Left forelimb (tissue), 1 donor: ENCODE results near the gene NCS1.

Experiments used
- DNase-seq: peaks from one replicate; pipeline ENCODE4 v3.0.0-alpha.2; 2018; ENCODE audit warnings: low spot score

The NCS1 gene

DNA sequence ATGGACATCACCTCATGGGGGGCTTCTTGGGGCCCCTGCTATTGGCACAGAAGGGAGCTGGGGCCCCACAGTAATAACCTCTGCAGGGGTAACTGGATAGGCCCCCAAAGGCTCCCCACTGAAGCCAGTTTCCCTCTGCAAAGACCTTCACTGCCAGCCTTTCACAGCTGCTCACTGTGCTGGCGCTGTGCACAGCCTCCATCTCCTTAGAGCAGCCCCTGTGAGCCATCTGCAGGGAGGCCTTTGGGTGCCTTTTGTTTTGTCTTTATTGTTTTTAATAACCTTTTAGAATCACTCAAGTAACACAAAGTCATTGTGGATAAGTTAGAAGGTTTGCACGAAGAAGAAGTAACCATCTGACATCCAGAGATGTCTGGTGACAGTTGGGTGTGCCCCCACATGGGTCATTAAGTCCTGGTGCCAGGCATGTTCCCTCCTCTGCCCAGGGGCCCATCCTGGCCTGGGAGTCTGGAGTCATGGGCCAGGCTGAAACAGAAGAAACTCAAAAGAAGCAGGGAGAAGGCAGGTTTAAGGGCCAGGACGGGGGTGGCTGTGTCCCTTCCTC lies 42.7 kb downstream of the NCS1 start:
- DNase-seq, result no peak

- no peak for DNase-seq
Measured at GRCh38 chr9:130215341-130216119, 43.3 kb downstream of the NCS1 start.

DNA sequence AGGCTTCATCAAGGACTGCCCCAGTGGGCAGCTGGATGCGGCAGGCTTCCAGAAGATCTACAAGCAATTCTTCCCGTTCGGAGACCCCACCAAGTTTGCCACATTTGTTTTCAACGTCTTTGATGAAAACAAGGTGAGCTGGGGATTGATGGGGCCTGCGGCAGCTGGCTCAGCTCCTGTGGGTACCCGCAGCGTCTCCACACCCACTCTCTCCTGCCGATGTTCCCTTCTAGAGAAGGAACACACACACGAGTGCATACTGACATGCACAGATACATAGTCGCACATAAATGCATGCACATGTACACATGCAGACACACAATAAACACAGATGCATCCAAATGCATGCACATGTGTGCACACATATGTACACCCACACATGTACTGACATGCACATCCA lies 45.6 kb downstream of the NCS1 start:
- DNase-seq, result no peak

GRCh38 chr9:130219661-130220096 lies 47.5 kb downstream of the NCS1 start:
- DNase-seq, result no peak

DNA sequence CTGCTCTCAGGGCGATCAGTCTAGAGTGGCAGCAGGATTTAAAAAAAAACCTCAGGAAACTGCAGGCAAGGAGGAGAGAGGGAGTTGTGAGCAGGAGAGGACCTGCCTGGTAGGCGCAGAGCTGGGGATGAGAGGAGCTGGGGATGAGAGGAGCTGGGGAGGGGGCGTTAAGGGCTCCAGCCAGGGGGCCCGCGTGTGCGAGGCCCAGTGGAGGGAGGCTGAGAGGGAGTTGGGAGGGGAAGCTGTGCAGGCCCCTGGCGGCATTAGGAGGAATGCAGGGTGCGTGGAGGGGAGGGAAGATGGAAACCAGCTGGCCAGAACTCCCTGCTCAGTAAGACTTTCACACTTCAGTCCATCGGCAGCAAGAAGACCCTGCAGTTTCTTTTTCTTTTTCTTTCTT lies 48.1 kb downstream of the NCS1 start:
- DNase-seq, result no peak

- no peak for DNase-seq
Measured at GRCh38 chr9:130222833-130223232, 50.6 kb downstream of the NCS1 start.

- no peak for DNase-seq
Measured at GRCh38 chr9:130225071-130225470, 52.9 kb downstream of the NCS1 start.

GRCh38 chr9:130225586-130225985 lies 53.4 kb downstream of the NCS1 start:
- no peak for DNase-seq

DNA sequence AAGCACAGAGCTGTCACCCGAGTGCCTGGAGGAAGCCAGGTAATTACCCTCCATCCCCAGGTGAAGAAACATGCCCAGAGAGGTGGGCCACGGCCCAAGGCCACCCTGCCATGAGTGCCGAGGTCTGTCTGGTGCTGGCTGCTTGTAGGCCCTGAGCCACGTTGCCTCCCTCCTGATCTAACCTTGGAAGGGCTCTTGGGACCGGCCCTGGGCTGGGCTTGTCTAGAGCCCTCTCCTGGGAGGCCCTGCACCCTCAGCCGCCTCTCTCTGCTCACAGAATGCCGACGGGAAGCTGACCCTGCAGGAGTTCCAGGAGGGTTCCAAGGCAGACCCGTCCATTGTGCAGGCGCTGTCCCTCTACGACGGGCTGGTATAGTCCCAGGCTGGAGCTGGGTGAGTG lies 53.9 kb downstream of the NCS1 start:
- DNase-seq, result no peak

GRCh38 chr9:130227833-130228232 lies 55.6 kb downstream of the NCS1 start:
- DNase-seq, result no peak

DNA sequence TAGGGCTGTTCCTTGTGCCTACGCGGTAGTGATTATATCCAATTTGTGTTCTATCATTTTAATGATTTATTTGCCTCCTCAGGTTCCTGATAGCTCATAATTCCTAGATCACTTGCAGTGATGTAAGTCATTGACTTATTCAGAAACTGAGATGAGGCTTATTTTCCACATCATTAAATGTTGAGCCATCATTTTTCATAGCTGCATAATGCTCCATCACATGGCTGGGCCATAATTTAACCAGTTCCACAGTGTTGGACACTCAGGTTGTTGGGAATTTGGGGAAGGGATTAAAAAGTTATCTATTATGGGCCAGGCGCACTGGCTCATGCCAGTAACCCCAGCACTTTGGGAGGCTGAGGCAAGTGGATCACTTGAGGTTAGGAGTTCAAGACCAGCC lies 57.6 kb downstream of the NCS1 start:
- DNase-seq, result no peak

DNA sequence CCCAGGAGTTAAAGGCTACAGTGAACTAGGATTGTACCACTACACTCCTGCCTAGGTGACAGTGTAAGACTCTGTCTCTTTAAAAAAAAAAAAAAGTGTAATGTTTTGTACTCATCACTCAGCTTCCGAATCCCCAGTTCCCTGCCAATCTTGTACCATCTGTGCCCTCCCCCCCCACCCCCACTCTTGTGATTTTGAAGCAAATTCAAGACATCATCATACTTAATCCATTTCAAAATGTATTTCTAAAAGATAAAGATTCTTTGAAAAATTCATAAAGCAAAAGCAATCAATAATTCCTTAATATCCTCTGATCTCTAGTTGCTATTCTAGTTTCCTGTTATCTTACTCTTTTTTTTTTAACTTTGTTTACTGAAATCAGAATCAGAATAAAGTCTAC lies 58.4 kb downstream of the NCS1 start:
- DNase-seq, result no peak

- DNase-seq, result no peak
Measured at GRCh38 chr9:130232899-130233586, 60.8 kb downstream of the NCS1 start.

GRCh38 chr9:130233587-130233945 lies 61.4 kb downstream of the NCS1 start:
- DNase-seq, result no peak

- DNase-seq, result no peak
Measured at GRCh38 chr9:130234340-130235260, 62.4 kb downstream of the NCS1 start.

DNA sequence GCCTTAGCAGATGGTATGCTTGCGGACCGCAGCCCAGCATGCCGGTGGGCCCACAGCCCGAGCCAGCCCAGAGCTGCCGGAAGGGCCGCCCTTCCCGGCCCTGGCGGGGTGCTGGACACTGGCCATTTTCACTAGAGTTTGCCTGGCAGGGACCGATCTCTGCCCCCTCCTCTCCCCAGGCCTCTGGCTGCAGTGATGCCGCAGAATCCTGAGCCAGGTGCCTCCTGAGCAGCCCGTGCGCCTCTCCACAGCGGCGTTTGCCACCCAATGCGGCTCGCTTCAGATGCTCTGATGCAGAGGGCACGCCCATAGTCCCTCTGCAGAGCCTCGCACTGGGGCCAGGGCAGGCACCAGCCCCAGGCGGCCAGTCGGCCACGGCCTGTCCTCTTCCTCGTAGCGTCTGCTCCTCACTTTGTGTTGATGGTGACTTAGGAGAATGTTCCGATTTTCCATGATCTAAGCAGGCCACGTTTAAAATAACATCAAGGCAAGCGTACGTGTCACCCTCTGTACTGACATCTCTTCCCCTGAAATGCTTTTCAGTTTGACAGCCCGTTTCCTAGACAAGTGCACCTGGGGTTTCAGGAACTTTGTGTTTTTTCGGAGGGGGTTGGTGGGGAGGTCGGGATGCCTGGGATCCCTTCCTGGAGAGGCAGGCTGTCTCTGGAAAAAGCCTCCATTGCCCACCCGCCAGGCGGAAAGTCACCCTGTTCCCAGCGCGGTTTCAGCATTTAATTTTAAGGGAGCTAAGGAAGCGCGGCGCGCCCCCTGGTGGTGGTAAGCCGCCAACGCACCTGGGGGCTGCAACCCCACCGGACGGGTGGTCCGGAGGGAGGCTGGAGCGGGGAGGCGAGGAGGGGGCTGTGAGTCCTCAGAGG lies 63.6 kb downstream of the NCS1 start:
- DNase-seq, result peak; percentile 84

- no peak for DNase-seq
Measured at GRCh38 chr9:130236436-130236985, 64.3 kb downstream of the NCS1 start.

GRCh38 chr9:130237076-130237475 lies 64.9 kb downstream of the NCS1 start:
- DNase-seq, result no peak

- no peak for DNase-seq
Measured at GRCh38 chr9:130237763-130238524, 65.7 kb downstream of the NCS1 start.

DNA sequence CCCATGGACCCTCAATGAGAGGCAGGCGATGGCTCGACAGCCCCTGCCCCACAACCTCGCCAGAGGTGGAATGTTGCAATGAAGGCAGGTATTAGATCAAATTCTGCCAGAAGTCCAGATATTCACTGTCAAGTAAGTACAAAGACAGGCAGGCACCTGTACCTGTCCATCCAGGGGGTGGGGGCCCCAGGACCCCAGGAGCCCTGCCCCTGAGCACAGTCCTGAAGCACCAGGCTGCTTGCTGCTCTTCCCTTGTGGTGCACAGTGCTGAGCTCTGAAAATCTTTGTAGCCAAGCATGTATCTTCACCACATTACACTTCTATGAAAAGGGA lies 67.1 kb downstream of the NCS1 start:
- no peak for DNase-seq
